Loucy (cell line): Measurements from ENCODE around the gene WDFY1.
"Not testable (repeated sequence)": the region's sequence is repeated elsewhere in the genome, so short reads cannot be mapped to it uniquely, and the experiment has no call there.

Source experiments
- EZH2phosphoT487 ChIP-seq: fragments of 200-600 bp; IDR thresholded peaks from 2 replicates; pipeline ENCODE4 v1.6.1; 2018; ENCODE audit warnings: antibody characterized with exemption, mild to moderate bottlenecking, moderate library complexity, borderline replicate concordance
- TF ChIP-seq, protein P1 (sequence below): fragments of 200-600 bp; sonication (generic); conservative IDR thresholded peaks from 2 replicates; pipeline ENCODE4 v1.5.1; 2014; ENCODE audit warnings: mild to moderate bottlenecking, antibody characterized with exemption, low read length

DNA sequence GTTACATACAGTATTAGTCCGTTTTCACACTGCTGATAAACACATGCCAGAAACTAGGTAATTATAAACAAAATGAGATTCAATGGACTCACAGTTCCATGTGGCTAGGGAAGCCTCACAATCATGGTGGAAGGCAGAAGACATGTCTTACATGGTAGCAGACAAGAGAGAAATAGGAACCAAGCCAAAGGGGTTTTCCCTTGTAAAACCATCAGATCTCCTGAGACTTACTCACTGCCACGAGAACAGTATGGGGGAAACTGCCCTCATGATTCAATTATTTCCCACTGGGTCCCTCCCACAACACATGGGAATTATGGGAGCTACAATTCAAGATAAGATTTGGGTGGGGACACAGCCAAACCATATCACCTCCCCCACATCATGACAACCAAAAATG is 5.7 kb downstream of the WDFY1 start:
- TF ChIP-seq, protein P1, sequence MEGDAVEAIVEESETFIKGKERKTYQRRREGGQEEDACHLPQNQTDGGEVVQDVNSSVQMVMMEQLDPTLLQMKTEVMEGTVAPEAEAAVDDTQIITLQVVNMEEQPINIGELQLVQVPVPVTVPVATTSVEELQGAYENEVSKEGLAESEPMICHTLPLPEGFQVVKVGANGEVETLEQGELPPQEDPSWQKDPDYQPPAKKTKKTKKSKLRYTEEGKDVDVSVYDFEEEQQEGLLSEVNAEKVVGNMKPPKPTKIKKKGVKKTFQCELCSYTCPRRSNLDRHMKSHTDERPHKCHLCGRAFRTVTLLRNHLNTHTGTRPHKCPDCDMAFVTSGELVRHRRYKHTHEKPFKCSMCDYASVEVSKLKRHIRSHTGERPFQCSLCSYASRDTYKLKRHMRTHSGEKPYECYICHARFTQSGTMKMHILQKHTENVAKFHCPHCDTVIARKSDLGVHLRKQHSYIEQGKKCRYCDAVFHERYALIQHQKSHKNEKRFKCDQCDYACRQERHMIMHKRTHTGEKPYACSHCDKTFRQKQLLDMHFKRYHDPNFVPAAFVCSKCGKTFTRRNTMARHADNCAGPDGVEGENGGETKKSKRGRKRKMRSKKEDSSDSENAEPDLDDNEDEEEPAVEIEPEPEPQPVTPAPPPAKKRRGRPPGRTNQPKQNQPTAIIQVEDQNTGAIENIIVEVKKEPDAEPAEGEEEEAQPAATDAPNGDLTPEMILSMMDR = not testable (repeated sequence)
- not testable (repeated sequence) for TF ChIP-seq EZH2phosphoT487
